Occipital lobe (tissue), 2 donors: Measurements from ENCODE around the gene CLEC12A. TPM values are rescaled to one million over a fixed set of nuclear protein-coding genes. Genes with fewer than 3 reads are reported as not detected.
"Not testable (repeated sequence)": the region's sequence is repeated elsewhere in the genome, so short reads cannot be mapped to it uniquely, and the experiment has no call there.

Experiments used
- DNase-seq: peaks from one replicate; lab custom pipeline; 2025; lab: John Stamatoyannopoulos, UW
- total RNA-seq: library from RNA; depleted of rRNA; stranded (reverse); fragments of >200 nt; gene quantifications from one replicate; pipeline ENCODE4 v1.2.3, GENCODE V29; 2014

Gene CLEC12A
- total RNA-seq, 1 donor from 2014 or later = not detected

DNA sequence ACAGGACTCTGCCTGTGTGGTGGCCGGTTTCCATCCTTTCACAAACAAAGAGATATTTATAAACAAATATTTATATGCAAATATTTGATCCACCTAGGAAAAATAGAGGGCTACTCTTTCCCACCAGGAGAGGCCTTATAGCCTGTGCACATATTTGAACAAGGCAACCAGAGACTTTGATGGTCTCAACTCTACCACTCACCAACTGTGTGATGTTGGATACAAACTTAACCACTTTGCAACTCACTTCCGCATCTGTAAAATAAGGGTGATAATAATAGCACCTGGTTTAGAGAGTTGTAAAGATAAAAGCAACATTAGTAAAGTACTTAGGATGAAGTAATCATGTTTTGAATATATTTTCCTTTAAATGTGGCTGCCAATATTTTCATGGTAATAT lies 1.5 kb upstream of the CLEC12A start:
- DNase-seq = no peak

DNA sequence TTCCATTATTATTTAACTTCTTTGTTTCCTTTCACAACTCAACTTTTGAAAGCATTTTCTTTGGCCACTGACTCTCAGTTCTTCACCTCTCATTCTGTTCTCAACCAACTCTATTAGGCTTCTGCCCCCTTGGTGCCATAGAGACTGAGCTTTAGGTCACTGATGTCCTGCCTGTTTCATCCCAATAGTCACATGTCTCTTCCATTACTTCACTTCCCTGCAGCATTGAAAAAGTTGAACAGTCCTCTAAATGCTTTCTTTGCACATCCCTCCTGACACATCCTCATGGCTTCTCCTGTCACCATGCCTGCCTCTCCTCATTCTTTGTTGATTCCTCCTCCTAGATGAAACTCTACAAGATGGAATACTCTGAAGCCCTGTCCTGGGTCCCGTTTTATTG lies 2.7 kb downstream of the CLEC12A start:
- DNase-seq = no peak

DNA sequence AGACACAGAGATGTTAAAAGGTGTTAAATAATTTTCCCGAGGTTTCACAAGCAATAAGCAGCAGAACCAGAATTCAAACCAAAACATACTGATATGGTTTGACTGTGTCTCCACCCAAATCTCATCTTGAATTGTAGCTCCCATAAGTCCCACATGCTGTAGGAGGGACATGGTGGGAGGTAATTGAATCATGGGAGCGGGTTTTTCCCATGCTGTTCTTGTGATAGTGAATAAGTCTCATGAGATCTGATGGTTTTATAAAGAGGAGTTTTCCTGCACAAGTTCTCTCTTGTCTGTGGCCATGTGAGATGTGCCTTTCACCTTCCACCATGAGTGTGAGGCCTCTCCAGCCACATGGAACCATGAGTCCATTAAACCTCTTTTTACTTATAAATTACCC lies 3.5 kb downstream of the CLEC12A start:
- DNase-seq = not testable (repeated sequence)

DNA sequence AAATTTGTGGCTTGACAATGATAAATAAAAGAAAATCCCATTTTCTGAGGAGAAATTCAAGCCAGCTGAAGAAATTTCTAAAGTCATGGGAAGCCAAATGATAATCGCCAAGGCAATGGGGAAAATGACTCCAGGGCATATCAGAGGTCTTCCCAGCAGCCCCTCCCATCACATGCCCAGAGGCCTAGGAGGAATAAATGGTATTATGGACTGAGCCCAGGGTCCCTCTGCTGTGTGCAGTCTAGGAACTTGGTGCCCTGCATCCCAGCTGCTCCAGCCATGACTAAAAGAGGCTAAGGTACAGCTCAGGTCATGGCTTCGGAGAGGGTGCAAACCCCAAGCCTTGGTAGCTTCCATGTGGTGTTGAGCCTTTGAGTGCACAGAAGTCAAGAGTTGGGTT lies 4.4 kb downstream of the CLEC12A start:
- no peak for DNase-seq

DNA sequence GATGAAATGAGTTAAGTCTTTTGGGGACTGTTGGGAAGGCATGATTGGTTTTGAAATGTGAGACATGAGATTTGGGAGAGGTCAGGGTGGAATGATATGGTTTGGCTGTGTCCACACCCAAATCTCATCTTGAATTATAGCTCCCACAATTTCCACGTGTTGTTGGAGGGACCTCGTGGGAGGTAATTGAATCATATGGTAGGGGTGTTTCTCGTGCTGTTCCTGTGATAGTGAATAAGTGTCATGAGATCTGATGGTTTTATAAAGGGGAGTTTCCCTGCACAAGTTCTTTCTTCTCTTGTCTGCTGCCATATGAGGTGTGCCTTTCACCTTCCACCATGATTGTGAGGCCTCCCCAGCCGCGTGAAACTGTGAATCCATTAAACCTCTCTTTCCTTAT lies 5.4 kb downstream of the CLEC12A start:
- not testable (repeated sequence) for DNase-seq

DNA sequence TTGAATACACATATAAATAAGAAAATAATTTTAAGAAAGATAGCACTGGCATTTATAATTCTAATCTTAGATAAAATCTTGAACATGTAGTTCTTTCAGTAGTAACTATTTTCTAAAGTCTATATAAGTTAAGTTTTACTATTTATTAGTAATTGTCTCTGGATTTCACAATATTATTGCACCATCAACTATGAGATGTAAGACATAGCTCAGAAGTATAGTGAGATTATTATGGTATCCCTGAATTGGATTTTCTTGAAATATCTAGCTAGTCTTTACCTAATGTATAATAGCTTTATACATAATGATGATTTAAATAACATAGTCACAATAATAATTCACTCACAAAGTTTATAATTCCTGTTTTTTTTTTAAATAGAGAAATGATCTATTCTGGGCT lies 6.7 kb downstream of the CLEC12A start:
- no peak for DNase-seq

DNA sequence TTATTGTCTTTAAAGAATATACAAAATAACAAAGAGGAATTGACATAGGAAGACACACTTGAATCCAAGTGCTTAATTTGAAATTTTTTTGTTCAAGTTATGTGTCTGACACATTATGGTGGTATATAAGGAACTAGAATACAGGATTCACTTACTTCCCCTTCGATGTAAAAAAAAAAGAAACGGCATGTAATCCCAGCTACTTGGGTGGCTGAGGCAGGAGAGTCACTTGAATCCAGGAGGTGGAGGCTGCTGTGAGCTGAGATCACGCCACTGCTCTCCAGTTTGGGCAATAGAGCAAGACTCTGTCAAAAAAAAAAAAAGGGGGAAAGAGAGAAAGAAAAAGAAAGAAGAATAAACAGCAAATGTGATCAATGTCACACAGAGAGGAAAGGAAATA lies 8.9 kb downstream of the CLEC12A start:
- no peak for DNase-seq

DNA sequence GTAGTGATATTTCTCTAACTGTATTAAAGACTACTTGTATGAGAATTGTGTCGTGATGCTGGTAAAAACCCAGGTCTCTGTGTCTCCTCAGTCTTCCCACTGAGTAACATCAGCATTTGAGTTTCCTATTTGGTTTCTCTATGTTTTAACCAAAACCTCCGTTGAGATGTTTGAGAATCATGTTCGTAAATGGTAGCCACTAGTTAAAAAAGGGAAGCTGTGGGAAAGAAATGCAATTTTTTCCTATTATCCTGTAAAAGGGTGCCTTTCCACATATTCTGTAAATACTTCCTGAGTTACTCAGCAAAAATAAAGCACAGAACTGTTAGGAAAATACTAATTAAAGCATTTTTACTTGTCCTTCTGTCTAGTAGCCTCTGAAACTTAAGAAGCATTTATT lies 20.7 kb downstream of the CLEC12A start:
- no peak for DNase-seq

DNA sequence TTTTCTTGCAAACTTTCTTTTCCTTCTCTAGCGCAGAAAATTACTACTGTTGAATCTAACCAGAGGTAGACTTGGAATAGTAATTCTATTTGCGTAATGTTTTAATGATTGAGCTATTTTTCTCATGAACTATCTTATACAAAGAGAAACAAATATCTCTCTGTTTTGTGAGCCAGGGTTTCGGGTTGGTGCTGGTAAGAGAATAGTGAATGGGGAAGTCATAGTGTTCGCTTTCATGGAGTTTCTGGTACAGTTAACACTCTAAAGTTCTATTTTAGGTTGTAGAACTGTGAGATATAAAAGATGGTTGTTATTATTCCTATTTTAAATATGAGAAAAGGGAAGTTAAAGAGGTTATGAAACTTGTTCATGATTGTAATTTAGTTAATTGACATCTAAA lies 21.1 kb downstream of the CLEC12A start:
- no peak for DNase-seq

DNA sequence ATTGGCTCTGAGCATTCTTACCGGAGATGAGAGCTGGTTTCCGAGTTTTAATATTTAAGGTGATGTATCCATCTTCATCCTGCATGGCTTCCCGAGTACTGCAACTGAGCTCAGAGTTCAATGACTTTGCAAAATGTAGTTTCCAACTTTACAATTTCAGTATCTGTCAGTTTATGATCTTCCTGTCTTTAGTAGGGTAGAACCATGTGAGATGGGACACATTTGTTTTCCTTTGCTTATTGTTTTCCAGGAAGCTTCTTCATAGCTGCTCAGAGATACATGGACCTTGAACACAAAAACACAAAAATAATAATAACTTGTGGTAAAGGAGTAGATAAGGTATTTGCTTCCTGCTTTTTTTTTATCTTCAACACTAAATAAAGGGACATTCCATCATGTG lies 27.8 kb downstream of the CLEC12A start, which contains the start of gene CLEC1B:
CLEC1B (minus strand) TSS at position 106 of the 400 bp plus-strand sequence; CDS start at position 85, 21 bp downstream.
- DNase-seq = no peak

DNA sequence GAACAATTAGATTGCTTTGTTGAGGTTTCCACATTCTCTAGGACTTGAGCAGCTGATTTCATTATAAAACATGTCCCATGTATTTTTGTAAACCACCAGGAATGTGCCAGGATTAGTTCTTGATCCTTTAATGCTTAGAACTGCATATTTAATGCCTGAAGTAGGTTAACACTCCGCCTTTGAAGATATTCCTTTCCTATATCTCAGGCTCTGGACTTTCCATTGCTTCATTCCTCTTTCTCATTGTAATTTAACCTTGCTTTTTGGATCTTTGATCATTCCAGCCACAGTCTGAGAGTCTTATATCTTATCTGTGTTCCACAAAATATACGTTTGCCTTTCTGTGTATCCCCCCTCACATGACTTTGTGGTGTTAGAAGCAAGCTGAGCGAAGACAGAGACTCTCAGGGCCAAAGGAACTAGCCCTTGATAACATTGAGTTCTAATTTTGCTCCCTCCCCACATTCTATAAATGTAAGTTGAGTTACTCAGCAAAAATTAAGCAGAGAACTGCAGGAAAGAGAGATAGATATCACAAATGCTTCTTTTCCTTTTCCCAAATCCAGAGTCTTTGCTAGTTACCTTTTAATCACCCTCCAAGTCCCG lies 30.1 kb downstream of the CLEC12A start:
- DNase-seq = no peak

DNA sequence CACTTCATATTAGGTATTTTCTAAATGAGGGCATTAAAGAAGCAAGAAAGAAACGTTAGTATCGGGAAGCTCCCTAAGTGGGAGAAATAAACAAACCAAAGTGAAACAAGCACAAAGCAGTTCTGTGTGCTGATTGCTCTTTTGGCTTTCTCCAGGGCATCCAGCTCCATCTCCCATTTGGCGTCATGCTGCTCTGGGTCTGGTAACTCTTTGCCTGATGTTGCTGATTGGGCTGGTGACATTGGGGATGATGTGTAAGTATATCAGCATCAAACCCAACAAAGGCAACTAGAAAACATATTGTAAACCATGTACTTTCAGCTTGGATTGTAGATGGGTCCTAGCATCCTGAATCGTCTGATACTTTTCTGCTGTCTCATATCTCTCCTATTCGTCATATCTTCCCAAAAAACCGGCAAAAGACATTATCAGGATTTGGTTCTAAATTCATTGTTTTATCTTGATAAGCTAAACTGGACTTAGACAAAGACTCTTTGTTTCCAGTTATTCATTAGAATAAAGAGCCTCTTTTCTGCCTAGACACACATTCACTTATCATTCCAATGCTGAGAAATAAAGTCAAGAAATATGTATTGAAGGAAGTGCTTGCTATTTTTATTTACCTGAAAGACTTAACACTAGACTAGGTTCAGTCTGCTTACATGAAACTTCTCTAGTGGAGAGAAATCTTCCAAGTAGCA lies 41.6 kb downstream of the CLEC12A start:
- DNase-seq = no peak

DNA sequence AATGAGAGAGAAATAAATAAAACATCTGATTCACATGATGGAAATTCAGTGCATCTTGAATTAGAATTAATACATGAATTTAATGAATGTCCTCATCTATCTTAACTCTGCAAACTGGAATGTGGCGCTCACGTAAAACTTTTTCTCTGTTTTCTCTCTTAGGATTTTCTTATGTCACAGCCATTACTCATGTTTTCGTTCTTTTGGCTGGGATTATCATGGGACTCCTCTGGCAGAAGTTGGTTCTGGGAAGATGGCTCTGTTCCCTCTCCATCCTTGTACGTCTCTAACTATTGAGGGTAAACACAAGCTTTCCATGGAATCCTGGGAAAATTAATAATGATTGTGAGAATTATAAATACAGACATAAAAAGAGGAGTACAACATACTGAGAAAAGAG lies 44.2 kb downstream of the CLEC12A start:
- DNase-seq = no peak

DNA sequence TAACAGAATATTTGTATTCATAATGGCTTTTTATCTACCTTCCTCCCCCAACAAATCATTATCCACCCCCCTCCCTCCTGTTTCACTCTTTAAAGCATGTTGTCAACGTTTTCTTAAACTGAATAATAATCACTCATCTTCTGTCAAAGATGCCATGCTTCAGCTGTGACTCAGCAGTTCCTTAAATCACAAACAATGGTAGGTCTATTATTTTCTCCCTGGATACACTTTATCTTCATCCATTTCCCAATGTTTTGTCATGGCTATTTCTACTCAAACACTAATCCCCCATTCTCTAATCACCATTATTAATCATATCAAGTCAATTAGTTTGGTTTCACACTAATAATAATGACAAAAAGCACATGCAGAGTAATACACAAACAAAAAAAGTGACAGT lies 45.7 kb downstream of the CLEC12A start:
- no peak for DNase-seq

DNA sequence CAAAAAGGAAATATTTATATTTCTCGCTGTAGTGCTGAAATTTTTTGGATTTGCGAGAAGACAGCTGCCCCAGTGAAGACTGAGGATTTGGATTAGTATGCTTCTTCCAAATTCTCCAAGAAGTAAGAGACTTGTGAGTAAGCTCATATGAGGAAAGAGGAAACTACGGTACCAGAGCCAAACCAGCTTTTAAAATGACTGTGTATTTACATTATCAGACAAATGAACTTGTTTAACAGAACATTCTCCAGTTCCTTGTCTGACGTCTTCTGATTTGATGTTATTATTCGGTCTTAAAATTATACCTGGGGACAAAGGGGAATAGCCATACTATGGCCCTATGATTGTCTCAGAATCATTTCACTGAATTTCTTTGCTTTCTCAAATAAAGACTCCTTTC lies 47.2 kb downstream of the CLEC12A start:
- no peak for DNase-seq

DNA sequence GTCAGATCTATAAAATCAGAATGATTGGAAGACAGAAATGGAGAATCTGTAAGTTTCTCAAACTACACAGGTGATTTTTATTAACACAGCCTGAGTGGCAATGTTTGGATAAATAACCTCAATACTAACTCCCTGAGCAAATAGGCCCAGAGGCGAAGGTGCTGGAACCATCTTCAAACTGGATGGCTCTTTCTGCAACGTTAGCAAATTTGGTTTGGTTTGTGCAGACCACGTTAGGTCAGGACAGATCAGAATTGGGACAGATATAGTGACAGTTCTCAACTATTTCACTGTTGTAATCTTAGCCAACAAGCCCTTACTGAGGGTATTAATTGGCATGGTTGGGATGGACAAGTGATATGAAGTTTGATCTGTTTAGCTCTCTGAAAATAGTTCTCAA lies 50.1 kb downstream of the CLEC12A start:
- DNase-seq = no peak

DNA sequence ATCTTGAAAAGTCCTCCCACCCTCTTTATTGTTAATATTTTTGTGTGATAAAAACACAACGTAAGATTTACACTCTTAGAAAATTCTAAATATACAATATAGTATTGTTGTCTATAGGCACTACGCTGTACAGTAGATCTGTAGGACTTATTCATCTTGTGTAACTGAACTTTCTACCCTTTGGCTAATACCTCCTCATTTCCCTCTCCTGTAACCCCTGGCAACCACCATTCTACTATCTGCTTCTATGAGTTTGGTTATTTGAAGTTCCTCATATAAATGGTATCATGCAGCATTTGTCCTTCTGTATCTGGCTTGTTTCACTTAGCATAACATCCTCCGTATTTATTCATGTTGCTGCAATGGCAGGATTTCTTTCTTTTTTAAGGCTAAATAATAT lies 54.0 kb downstream of the CLEC12A start:
- DNase-seq = no peak

DNA sequence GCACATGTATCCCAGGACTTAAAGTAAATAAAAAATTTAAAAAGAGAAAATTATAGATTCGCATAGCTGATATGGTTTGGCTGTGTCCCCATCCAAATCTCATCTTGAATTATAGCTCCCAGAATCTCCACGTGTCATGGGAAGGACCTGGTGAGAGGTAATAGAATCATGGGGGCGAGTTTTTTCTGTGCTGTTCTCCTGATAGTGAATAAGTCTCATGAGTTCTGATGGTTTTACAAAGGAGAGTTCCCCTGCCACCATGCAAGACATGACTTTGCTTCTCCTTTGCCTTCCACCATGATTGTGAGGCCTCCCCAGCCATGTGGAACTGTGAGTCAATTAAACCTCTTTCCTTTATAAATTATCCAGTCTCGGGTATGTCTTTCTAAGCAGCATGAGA lies 55.5 kb downstream of the CLEC12A start:
- DNase-seq = not testable (repeated sequence)

DNA sequence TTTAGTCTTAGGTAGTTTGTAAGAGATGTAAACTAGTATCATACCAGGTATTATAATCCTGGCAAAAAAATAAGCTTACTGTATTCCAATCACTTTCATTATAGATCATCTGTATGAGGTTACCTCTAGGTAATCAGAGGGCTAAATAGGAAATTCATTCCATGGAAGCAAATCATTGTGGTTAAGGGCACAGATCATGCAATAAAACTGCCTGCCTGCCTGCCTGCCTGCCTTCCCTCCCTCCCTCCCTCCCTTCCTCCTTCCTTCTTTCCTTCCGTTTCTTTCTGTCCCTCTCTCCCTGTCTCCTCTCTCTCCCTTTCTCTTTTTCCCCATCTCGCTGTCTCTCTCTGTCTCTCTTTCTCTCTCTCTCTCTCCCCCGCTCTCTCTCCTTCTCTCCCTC lies 56.1 kb downstream of the CLEC12A start:
- DNase-seq = no peak

DNA sequence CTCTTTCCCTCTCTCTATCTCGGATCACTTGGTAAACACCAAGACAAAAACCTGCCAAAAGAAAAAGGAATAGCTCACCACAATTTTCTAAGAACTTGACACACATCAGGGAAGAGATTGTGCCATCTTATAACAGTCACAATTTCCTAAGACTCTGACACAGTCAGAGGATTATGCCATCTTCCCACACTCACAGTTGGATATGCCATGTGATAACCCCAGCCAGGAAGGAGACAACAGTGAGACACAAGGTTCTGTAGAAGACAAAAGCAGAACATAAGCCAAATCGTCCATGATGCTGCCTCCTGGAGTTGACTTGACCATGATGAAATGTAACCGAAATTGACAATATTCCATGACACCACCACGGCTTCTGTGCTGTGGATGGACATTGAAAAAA lies 56.5 kb downstream of the CLEC12A start:
- no peak for DNase-seq

DNA sequence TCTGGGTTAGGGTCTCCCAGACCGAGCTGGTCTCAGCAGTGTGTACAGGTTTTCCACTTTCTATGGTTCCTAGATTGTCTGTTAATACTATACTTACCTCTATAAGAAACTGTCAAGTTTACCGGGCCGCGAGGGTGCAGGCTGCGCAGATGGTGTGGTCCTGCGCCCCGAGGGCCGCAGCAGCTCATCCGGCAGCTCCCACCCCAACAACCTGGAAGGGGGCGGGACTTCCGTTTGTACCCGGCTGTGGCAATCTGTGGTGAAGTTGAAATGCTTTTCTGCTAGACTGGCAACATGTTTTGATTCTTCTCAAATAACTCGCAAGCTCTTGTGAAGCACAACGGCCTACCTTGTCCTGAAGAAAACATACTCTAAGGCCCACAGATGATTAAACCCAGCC lies 59.2 kb downstream of the CLEC12A start, which contains the start of gene CLEC9A:
CLEC9A (plus strand) TSS at position 237 of the 400 bp plus-strand sequence. CDS start 22,006 bp downstream, outside the sequence.
- DNase-seq = no peak

DNA sequence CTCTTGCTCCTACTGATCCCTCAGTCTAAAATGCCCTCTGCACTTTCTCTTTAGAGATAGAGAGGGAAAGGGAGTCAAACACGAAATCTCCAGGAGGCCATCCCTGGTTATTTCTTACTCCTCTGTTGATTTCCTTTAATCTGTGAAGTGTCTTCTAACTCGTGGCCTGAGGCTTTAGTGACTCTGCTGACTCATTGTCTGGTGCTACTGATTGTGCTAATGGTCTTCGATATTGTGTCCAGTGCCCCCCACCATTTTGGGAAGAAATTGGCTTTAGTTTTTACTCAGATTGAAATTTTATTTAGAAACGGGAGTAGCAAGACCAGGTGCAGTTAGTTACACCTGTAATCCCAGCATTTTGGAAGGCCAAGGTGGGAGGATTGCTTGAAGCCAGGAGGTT lies 60.1 kb downstream of the CLEC12A start:
- no peak for DNase-seq

DNA sequence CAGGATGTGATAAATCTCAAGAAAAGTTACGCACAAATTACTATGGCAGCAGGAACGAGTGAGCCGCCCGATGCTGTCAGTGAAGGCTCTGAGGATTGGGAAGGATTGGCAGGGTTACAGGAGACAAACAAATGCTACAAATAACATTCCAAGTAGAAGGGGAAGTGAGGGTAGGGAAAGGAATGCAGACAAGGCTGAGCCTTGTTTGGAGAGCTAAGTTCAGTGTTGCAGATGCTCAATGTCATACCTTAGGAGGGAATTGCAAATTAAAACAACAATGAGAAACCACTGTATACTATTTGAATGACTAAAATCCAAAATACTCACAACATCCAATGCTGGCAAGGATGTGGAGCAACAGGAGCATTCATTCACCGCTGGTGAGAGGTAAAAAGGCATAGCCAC lies 60.6 kb downstream of the CLEC12A start:
- DNase-seq = no peak
